Immature natural killer cell (primary cell): ENCODE data around the gene NLRP5. TPM values are rescaled to one million over a fixed set of nuclear protein-coding genes. Genes with fewer than 3 reads are reported as not detected.
"Not testable (repeated sequence)": the region's sequence is repeated elsewhere in the genome, so short reads cannot be mapped to it uniquely, and the experiment has no call there.

ENCODE experiments used
- DNase-seq, 3 donors: peaks; one replicate each; pipeline ENCODE4 v3.0.0; 2022; ENCODE audit warnings: mixed read lengths in 1 of 3
- H3K27ac Mint-ChIP-seq, 6 donors: one replicate each; pipeline ENCODE4 v1.8.0; 2020; ENCODE audit warnings: mixed read lengths in 6 of 6, mild to moderate bottlenecking in 5 of 6, inconsistent platforms in 4 of 6, moderate library complexity in 3 of 6
- H3K27me3 Mint-ChIP-seq, 3 donors: one replicate each; pipeline ENCODE4 v1.8.0; 2020 to 2021; ENCODE audit warnings: low read depth in 3 of 3, mild to moderate bottlenecking in 3 of 3, mixed read lengths in 3 of 3, moderate library complexity in 3 of 3, inconsistent platforms in 1 of 3
- H3K36me3 Mint-ChIP-seq, 3 donors: one replicate each; pipeline ENCODE4 v1.8.0; 2020; ENCODE audit warnings: mixed read lengths in 3 of 3, inconsistent platforms in 2 of 3, mild to moderate bottlenecking in 2 of 3
- H3K4me1 Mint-ChIP-seq, 2 donors: one replicate each; pipeline ENCODE4 v1.8.0; 2020; ENCODE audit warnings: inconsistent platforms in 2 of 2, mild to moderate bottlenecking in 2 of 2, mixed read lengths in 2 of 2, moderate library complexity in 1 of 2
- H3K4me3 Mint-ChIP-seq, 5 donors: one replicate each; pipeline ENCODE4 v1.8.0; 2020; ENCODE audit warnings: mild to moderate bottlenecking in 5 of 5, mixed read lengths in 5 of 5, inconsistent platforms in 3 of 5, moderate library complexity in 3 of 5
- H3K9me3 Mint-ChIP-seq, 6 donors: one replicate each; pipeline ENCODE4 v1.8.0; 2020; ENCODE audit warnings: mild to moderate bottlenecking in 6 of 6, mixed read lengths in 6 of 6, inconsistent platforms in 4 of 6, moderate library complexity in 3 of 6
- polyA plus RNA-seq, 3 donors: library from polyadenylated mRNA; unstranded; fragments of 300-500 nt; fragmentation: Illumina TruSeq; gene quantifications; one replicate each; pipeline ENCODE4 v1.2.3, GENCODE V29; 2021

Gene NLRP5
- polyA plus RNA-seq, 3 donors from 2014 or later, result not detected

DNA sequence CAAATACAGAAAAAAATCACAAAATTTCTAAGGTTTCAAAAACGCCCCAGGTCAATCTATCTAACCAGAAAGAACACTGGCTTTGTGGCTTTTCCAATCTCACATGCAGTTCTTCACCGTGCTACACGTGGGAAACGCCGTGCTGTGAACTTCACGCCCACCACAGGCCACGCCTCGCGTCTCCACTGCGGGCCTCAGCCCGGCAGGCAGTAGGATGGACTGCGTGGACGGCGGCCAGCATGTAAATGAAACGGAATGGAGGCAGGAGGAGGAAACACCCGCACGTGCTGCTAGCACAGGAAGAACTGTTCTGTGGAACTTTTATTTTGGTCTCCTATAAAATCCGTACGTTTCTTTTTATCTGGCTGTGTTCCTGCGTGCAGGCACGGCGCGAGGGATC lies 110.7 kb downstream of the NLRP5 start:
- Mint-ChIP-seq H3K9me3 (no peaks in the 10 kb centered on the region), H3K4me1 (peaks cover 7 to 12% of the 10 kb centered on the region in 2 donors), H3K27ac (no peak overlapping the region), H3K36me3 (peaks cover 0 to 6% (median 6%) of the 10 kb centered on the region in 3 donors), H3K4me3 (no peak overlapping the region), H3K27me3 (peaks cover 0 to 9% (median 3%) of the 10 kb centered on the region in 3 donors)
- no peak for DNase-seq

DNA sequence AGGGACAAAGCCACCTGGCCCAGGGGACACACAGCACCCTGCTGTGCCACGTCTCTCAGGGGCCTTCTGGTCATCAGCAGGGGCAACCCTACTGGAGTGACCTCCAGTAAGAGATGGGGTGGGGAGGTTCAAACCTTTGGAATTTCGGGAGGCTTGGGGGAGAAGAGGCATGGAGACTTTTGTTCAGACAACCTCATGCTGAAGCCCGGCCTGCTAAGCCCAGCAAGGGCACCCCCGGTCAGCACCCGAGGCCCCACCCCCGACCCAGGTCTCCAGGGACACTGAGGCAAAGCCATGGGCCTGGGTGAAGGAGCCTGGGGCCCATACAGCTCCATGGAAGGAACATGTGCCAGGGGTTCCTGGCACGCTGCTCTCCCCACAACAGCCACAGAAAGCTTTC lies 111.2 kb downstream of the NLRP5 start:
- Mint-ChIP-seq H3K27me3 (peaks cover 0 to 7% (median 3%) of the 10 kb centered on the region in 3 donors), H3K4me1 (peaks cover 2 to 9% of the 10 kb centered on the region in 2 donors), H3K27ac (no peak overlapping the region), H3K36me3 (peaks cover 0 to 6% (median 6%) of the 10 kb centered on the region in 3 donors), H3K4me3 (no peak overlapping the region), H3K9me3 (no peaks in the 10 kb centered on the region)
- DNase-seq, result no peak

DNA sequence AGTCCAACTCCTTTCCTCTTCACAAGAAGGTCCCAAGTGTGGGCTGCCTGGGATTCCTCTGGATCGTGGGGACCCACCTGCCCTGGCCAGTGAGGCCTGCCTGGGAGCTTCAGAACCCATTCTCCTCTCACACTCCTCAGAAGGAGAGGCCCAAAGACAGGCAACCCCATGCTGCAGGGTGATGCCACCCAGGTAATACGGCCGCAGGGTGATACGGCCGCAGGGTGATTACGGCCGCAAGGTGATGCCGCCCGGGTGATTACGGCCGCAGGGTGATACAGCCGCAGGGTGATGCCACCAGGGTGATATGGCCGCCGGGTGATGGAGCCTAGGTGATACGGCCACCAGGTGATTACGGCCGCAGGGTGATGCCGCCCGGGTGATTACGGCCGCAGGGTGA lies 111.7 kb downstream of the NLRP5 start:
- not testable (repeated sequence) for H3K27ac Mint-ChIP-seq, DNase-seq, H3K4me3 Mint-ChIP-seq, H3K27me3 Mint-ChIP-seq, H3K9me3 Mint-ChIP-seq, H3K4me1 Mint-ChIP-seq, H3K36me3 Mint-ChIP-seq

DNA sequence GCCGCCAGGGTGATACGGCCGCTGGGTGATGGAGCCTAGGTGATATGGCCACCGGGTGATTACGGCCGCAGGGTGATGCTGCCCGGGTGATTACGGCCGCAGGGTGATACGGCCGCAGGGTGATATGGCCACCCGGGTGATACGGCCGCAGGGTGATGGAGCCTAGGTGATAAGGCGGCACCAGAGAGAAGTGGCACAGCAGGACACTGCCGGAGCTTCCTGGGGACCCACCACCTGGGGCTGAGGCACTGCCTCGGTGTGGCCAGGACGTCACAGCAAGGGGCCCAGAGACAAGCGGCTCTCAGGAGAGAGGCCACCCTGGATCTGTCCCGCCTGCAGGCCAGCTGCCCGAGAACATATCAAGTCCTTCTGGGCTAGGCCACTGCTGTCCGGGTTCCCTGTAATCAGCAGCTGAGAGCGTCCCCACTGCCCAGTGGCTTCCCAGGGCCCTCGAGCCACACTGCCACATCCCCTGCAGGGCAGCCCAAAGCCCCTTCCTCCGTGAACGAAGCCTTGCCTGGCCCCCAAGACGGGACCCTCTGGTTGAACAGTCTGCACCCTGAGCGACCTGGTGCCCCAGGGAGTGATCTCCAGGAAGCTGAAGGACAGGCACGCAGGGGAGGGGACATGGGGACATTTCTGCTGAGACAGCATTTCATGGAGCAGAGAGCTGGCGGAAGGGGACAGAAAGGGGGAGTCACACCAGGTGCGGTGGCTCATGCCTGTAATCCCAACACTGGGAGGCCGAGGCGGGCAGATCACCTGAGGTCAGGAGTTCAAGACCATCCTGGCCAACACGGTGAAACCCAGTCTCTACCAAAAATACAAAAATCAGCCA lies 112.4 kb downstream of the NLRP5 start:
- Mint-ChIP-seq H3K4me3 (no peak overlapping the region), H3K9me3 (no peaks in the 10 kb centered on the region), H3K36me3 (peaks cover 0 to 3% (median under 1%) of the 10 kb centered on the region in 3 donors), H3K4me1 (peaks cover 0 to 9% of the 10 kb centered on the region in 2 donors), H3K27ac (no peak overlapping the region), H3K27me3 (peaks cover 0 to 4% (median 0%) of the 10 kb centered on the region in 3 donors)
- no peak for DNase-seq

DNA sequence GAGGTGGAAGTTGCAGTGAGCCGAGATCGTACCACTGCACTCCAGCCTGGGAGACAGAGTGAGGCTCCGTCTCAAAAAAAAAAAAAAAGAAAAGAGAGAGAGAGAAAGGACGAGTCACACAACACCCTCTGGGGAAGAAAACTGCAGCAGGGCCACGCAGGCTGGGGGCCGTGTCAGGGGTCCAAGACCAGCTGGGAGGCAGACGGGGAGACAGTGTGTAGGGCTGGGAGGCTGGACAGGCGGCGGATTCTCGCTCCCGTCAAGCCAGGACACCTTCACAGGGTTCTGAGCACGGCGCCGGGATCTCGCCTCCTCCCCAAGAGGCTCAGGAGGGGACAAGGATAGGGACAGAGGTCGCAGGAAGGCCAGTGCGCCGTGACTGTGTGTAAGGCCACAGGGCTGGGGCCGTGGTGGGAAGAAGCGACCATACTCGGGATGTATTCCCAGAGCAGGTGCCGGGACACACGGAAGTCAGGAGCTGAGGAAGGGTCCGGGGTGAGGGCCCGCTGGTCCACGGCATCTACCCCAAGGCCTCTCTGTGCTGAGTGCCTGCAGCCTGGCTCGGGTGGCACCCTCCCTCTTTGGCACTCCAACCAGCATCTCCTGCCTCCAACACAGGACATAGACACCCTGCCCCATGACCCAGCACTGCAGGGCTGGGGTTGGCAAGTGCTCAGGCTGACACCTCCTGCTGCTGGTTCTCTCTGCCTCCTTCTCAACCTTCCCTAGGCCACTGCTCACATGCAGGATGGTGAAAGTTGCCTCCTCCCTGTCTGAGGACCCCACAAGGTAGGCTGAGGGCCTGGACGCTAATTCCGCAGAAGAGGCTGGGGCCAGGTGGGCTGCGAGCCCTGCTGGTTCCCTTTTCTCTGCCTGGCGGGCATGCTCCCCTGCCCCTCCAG lies 113.3 kb downstream of the NLRP5 start:
- no peak for DNase-seq

DNA sequence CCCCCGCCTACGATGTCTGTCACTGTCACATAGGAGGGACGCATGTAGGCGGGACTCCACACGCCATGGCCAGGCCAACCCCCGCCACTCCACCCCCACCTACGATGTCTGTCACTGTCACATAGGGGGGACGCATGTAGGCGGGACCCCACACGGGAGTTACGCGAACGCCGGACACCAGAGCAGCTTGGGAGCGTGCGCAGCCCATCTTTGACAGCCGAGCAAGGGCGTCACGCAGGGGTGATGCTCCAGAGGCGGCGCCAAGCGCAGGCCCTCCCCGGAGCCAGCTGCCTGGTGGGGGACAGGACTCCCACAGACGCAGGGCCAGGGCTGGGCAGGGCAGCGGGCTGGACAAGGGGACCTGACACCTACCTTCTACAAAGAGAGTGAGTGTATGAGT lies 114.5 kb downstream of the NLRP5 start:
- Mint-ChIP-seq H3K27me3 (peaks cover 0 to 4% (median 2%) of the 10 kb centered on the region in 3 donors), H3K27ac (no peak overlapping the region), H3K4me1 (peaks cover 16 to 22% of the 10 kb centered on the region in 2 donors), H3K36me3 (peaks cover 0 to 3% (median 0%) of the 10 kb centered on the region in 3 donors), H3K4me3 (no peak overlapping the region), H3K9me3 (no peaks in the 10 kb centered on the region)
- DNase-seq, result no peak

More for the DNA sequence above, 113.3 kb downstream of the NLRP5 start:
- Mint-ChIP-seq H3K27me3 (peaks cover 0 to 4% (median 0%) of the 10 kb centered on the region in 3 donors), H3K4me3 (no peak overlapping the region), H3K9me3 (no peaks in the 10 kb centered on the region), H3K4me1 (peaks cover 5 to 14% of the 10 kb centered on the region in 2 donors), H3K36me3 (peaks cover 0 to 3% (median 0%) of the 10 kb centered on the region in 3 donors), H3K27ac (no peak overlapping the region)

DNA sequence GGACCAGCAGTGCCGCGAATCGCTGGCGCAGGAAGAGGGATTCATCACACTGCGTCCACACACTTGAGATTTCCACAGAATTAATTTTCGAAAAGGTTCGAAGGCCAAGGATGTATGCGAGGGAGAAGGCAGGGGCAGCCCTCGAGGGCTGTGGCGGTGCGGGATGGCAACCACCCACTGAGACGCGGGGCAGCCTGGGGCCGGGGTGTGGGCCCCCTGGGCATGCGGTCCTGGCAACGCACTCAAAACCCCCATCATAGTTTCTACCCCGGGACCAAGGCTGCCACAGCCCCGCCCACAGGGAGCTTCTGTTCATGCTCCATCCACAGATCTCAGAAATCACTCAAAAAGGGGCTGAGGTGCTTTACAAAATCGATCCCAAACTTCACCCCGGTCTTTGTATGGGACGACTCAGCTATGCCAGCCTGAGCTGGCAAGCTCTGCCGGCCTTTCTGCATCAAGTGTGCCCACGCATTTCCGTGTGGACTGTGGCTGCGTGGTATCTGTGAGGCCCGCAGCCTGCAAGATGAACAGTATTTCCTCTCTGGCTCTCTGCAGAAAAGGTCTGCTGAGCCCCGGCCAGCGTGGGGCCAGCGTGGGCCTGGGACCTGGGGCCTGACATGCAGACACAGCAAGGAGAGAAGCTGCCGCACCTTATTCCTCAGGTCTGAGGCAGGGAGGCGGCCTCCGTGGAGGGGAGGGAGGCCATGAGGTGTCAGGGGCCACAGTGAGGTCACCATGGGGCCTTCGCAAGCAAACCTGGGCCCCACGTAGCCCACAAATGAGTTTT lies 115.4 kb downstream of the NLRP5 start:
- peak overlapping the region in 2 of 6 donors; percentile 39 to 62 for H3K27ac Mint-ChIP-seq

DNA sequence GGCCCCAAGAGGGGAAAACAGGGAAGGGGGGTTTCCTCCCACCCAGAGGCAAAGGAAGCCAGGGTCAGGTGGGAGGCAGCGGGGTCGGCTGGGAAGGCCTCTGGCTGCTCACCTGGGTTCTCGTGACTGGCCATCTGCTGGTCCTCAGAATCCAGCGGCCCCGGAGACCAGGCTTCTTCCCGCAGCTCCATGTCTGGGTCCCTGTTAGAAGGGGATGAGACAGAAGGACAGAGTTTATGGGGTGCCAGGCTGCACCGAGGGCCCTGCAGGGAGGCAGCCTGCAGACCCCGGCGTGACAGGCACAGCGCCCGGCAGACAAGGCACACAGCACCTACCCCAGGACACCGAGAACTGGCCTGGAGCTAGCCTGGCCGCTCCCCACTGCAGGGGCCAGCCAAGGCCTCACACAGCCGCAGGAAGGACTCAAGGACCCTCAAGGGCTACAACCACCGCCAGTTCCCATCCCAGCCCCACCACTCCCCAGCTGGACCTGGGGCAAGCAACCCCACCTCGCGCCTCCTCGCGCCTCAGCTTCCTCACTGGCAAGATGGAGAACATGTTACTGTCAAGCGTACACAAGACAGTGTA lies 116.5 kb downstream of the NLRP5 start:
- Mint-ChIP-seq H3K9me3 (no peaks in the 10 kb centered on the region), H3K27ac (peak overlapping the region in 1 of 6 donors; percentile 45), H3K4me1 (peaks cover 30 to 35% of the 10 kb centered on the region in 2 donors), H3K36me3 (peaks cover 0 to 3% (median 0%) of the 10 kb centered on the region in 3 donors), H3K27me3 (peaks cover 0 to 9% (median 3%) of the 10 kb centered on the region in 3 donors), H3K4me3 (no peak overlapping the region)
- no peak for DNase-seq

More for the DNA sequence above, 115.4 kb downstream of the NLRP5 start:
- H3K36me3 Mint-ChIP-seq, result peaks cover 0 to 3% (median 0%) of the 10 kb centered on the region in 3 donors
- H3K4me1 Mint-ChIP-seq, result peaks cover 24 to 30% of the 10 kb centered on the region in 2 donors
- H3K4me3 Mint-ChIP-seq, result no peak overlapping the region
- DNase-seq, result no peak
- H3K27me3 Mint-ChIP-seq, result peaks cover 0 to 8% (median 3%) of the 10 kb centered on the region in 3 donors
- no peaks in the 10 kb centered on the region for H3K9me3 Mint-ChIP-seq

DNA sequence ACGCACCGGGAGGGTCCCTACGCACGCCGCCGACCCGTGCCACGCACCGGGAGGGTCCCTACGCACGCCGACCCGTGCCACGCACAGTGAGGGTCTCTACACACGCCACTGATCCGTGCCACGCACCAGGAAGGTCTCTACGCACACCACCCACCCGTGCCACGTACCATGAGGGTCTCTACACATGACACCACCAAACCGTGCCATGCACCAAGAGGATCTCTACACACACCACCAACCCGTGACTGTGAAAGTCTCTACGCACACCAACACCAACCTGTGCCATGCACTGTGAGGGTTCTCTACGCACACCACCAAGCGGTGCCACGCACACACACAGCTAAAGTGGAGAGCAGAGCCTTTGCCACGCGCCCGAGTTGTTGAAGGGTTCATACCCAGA lies 117.8 kb downstream of the NLRP5 start:
- Mint-ChIP-seq H3K27ac (peak overlapping the region in 2 of 6 donors; percentile 13 to 20), H3K4me3 (no peak overlapping the region), H3K9me3 (no peaks in the 10 kb centered on the region)

DNA sequence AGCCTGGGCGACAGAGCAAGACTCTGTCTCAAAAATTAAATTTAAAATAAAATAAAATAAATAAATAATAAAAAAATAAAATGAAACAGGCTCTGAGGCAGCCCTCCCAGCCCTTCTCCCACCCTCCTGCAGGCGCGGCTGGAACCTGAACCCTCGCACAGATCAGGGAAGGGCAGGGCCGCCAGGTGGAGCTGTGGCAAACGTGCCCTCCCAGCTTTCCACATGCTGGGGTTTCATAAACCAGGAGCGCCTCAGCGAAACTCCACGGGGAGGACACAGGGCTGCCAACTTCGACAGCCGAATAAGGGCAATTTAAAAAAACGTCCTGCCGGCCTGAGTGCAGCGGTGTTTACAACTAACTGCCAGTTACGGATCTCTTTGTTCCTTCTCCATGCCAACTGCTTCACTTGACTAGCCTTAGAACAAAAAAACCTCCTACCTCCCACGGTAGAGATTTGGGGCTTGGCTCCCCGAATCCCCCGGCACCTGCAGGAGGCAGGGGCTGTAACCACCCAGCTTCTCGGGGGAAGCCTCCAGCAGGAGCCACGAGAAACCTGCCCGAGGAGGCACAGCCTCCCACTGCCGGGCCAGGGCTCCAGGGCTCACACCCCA lies 118.6 kb downstream of the NLRP5 start:
- peak overlapping the region in 3 of 6 donors; percentile 21 to 39 (median 29) for H3K27ac Mint-ChIP-seq
- peak; percentile 34 to 45 (median 43) for DNase-seq
- H3K9me3 Mint-ChIP-seq, result no peaks in the 10 kb centered on the region
- H3K4me3 Mint-ChIP-seq, result peak overlapping the region in 3 of 5 donors; percentile 13 to 46 (median 24)
- H3K36me3 Mint-ChIP-seq, result peaks cover 0 to 3% (median 0%) of the 10 kb centered on the region in 3 donors
- peaks cover 0 to 9% (median 3%) of the 10 kb centered on the region in 3 donors for H3K27me3 Mint-ChIP-seq
- peaks cover 44 to 45% of the 10 kb centered on the region in 2 donors for H3K4me1 Mint-ChIP-seq

More for the DNA sequence above, 117.8 kb downstream of the NLRP5 start:
- peaks cover 0 to 3% (median 0%) of the 10 kb centered on the region in 3 donors for H3K36me3 Mint-ChIP-seq
- peaks cover 42 to 45% of the 10 kb centered on the region in 2 donors for H3K4me1 Mint-ChIP-seq
- no peak for DNase-seq
- H3K27me3 Mint-ChIP-seq, result peaks cover 0 to 9% (median 3%) of the 10 kb centered on the region in 3 donors

DNA sequence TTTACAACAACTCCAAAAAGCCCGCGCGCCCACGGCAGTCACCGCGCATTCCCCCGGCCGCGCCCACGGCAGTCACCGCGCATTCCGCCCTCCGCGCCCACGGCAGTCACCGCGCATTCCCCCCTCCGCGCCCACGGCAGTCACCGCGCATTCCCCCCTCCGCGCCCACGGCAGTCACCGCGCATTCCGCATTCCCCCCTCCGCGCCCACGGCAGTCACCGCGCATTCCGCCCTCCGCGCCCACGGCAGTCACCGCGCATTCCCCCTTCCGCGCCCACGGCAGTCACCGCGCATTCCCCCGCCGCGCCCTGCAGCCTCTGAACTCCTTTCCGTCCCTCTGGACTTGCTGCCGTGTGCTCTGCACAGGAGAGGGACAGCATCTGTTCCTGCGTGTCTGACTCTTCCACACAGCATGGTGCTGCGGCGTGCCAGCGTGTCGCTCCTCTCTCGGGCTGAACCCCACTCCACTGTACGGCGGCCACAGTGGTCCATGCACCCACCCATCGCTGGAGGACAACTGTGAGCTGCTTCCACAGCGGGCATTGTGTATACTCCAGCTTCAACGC lies 119.3 kb downstream of the NLRP5 start:
- not testable (repeated sequence) for DNase-seq, H3K27me3 Mint-ChIP-seq, H3K36me3 Mint-ChIP-seq, H3K9me3 Mint-ChIP-seq
- peaks cover 51% of the 10 kb centered on the region in 2 donors for H3K4me1 Mint-ChIP-seq
- H3K27ac Mint-ChIP-seq, result peak overlapping the region in 4 of 6 donors; percentile 24 to 66 (median 34)
- peak overlapping the region in 2 of 5 donors; percentile 21 to 46 for H3K4me3 Mint-ChIP-seq

DNA sequence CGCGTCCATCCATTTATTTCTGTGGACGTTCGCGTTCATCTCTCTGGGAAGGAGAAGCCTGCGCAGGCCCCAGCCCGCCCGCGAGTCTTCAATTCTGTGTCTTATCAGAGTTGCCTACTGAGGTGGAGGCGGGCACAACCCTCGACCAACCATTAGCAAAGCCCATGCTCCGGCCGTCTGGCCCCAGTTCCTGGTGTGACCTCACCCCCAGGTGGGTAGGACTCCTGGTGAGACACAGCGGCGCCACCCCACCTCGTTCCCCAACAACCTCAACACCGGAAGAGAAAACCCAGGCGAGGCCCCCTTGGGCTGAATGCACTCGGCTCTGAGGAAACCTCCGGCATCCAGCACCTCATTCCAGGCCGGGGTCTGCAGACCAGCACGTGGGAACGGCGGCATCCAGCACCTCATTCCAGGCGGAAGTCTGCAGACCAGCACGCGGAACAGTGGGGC lies 119.8 kb downstream of the NLRP5 start:
- peak overlapping the region in 2 of 5 donors; percentile 9 to 42 for H3K4me3 Mint-ChIP-seq
- peaks cover 0 to 9% (median 3%) of the 10 kb centered on the region in 3 donors for H3K27me3 Mint-ChIP-seq
- H3K27ac Mint-ChIP-seq, result peak overlapping the region in 4 of 6 donors; percentile 39 to 79 (median 54)
- no peaks in the 10 kb centered on the region for H3K9me3 Mint-ChIP-seq
- no peak for DNase-seq
- peaks cover 0 to 3% (median 0%) of the 10 kb centered on the region in 3 donors for H3K36me3 Mint-ChIP-seq
- H3K4me1 Mint-ChIP-seq, result peaks cover 54% of the 10 kb centered on the region in 2 donors
